GM19035 (cell line): ENCODE results near the gene PDCD10.

Experiments used
- ATAC-seq: cut with Tn5 transposase; IDR thresholded peaks from one replicate; pipeline ENCODE4 v1.9.1; 2021; ENCODE audit not compliant: unreplicated experiment

PDCD10 gene

DNA sequence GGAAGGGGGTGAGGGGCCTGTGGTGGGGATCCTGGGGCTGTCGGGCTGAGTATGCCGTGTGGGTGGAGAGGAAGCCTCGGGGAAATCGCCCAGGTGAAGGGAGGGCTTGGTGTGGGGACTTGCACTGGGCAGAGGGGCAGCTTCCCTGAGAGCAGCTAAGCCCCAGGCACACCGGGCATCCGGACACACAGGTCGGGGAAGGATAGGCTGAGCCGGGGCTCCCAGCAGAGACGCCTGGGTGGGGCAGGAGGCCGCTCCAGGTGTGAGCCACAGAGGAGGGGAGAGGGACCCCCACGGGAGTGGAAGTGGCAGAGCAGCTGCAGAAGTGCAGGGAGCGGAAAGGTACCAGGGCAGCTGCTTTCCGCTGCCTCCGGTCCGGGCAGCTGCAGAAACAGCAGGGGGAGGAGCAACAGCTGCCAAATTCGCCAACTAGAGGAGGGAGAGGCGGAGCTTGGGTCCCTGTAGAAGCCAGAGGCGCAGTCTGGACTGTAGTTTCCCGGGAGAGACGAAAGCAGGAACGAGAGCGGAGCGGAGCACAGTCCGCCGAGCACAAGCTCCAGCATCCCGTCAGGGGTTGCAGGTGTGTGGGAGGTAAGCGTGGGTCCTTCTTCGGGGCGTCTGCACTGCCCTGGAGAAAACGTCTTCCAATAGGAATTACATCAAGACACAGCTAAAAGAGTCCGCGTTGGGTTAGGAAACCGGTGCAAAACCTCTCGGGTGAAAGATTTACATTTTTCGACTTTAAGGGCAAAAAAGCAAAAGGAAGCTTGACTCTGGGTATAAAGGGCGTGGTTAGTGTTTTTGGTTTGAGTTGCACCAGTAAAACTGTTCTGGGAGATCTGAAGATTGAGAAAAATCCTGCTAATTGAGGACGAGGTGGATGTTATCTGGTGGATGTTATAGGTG is 794 bp upstream of the PDCD10 start, which contains the start of gene SERPINI1:
Gene SERPINI1, plus strand, starts transcription at position 489 of the 906 bp plus-strand sequence. CDS start 53,408 bp downstream, outside the sequence.
- ATAC-seq: peak; percentile 65

DNA sequence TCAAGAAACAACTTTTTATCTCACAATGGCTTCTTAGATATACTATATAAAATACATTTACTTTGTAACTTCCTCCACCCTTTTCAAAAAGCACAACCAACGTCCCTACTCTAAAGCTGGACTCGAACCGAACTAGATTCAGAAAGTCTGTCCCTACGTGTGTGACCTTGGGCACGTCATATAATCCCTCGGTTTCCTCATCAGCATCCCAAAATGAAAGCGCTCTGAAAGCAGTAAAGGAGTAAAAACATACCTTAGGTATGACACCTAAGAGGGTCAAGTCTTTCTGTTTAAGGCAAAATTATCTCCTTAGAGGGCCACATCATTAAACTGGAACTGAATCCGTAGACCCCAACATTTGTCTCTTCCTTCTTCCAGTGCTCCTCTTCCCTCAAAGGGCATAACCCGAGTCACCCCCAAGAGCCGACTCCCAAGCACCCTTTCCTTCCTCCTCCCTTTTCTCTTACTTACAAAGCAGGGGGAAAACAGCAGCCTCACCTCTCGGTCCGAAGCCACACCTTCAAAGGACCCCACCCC is 663 bp downstream of the PDCD10 start:
- ATAC-seq: no peak

DNA sequence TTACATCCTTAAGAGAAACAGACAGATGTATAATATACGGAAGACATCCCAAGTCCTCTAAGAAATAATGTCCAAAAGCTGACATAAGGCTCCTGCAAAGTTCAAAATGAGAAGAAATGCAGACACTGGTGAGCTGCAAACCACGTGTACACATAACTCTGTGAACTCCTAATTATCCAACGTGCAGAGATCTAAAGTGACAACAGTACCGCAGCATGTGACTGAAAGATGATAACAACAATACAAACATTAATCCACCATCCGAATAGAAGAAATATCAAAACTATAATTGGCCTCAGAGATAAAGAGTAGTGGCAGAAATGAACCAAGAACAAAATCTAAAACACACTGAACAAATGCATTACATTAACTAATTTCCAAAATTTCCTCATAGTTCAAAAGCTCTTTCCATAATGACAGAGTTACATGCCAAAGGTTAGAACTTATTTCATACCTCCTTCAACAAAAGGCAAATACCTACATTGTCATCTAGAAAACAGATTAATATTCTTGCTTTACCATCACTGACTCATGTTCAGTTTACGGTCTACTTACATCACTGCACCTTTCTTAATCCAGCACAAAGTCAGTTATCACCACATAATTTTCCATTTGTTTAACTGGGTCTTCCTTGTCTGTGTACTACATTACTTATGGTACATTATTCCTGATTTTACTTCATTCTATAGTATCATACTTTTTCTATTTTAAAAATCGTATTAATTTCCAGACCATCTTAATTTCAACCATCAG is 2.2 kb downstream of the PDCD10 start:
- no peak for ATAC-seq

DNA sequence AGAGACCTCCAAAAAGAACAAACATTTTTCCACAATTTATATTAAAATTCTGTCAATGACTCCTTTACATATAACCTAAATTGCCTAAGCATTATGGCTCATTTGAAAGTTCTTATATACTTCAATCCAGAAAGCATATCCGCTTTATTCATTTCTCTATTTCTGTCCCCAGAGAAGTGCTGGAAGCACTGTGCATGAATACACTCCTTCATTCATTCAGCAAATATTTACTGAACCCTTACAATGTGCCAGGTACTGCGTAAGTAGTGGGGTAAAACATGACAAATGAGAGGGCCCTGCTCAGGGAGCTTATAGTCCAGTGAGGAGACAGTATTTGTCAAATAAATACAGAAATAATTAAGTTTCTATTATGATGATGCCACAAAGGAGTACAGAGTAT is 3.3 kb downstream of the PDCD10 start:
- ATAC-seq: no peak

GRCh38 chr3:167729591-167729990 is 5.1 kb downstream of the PDCD10 start:
- no peak for ATAC-seq

DNA sequence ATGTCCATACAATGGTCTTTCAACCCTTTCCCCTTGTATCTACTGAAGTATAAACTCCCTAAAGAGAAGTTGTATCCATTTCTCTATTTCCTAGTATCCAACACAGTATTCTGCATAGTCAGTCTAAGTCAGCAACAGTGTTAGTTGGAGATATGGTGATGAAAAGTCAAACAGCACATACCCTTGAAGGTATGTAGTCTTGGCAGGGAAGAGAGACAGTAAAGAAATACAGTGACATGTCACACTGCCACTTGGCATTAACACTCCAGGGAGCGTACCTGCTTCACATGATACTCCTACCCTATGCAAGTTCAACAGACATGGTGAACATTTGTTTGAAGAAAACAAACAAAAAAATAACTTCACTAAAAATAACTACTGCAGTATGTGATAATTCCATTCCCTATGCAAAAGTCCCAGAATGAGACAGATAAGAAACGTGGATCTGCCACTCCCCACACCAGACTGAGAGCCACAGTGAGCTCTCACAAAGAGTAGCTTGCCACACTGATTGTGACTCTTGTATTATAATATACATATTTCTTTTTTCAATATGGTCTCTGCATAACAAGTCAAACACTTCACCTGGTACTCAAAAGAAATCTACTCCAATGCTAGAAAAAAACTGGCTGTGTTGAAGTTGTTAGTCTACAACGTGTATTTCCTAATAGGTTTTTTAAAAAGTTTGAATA is 5.9 kb downstream of the PDCD10 start:
- no peak for ATAC-seq

- no peak for ATAC-seq
Observed at GRCh38 chr3:167728176-167728575, 6.5 kb downstream of the PDCD10 start.

GRCh38 chr3:167723872-167724271 is 10.8 kb downstream of the PDCD10 start:
- no peak for ATAC-seq

DNA sequence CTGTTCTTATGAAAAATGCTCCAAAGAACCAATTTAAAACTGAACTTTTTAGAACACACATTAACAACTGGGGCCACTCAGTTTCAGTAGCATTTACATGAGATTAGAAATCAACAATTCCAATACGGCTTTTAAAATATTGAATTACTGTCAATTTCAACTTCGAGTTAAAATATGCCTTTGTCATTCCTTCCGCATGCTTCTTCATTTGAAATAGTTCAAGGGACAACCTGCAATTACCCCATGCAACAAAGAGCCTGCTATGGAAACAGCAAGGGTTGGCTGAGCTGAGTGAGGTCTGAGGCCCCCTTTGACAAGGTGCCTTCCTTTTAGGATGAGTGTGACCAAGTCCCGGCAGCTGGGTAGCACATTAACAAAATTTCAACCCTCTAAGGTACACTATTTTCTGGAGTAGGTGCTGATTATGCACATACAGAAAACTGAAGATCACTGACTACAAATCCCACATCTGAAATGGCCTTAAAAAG is 11.6 kb downstream of the PDCD10 start:
- ATAC-seq: no peak

DNA sequence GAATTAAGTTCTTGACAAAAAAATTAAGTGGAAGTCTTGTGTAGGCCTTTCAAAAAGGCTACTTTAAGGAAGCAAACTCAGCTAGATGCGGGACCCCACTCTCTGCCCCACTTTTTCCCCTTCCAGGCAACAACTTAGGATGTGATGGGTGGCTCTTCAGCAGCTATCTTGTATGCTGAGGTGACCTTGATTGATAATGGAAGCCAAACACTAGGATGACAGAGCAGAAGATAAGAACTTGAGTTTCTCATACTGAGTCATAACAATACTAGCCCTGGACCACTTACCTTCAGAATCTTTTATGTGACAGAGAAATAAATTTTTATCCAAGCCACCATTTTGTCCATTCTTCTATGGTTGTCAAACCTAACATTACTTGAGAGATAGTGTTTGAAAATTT is 16.1 kb downstream of the PDCD10 start:
- no peak for ATAC-seq

DNA sequence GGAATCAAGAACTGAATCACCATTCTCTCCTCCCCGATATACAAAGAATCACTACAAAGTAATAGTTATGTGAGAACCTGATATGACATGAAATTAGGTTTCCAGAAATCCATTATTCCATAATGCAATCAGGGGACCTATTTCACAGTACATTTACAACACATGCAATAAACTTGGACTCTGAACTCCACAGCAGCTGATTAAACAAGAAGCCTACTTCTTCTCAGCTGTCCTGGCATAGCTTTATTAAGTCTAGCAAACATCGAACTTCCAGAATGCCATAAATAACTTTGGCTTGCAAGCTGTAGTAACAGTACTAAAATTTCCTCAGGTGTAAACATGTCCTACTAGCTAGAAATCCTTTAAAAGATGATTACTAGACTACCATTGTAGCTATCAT is 17.8 kb downstream of the PDCD10 start:
- ATAC-seq: no peak

DNA sequence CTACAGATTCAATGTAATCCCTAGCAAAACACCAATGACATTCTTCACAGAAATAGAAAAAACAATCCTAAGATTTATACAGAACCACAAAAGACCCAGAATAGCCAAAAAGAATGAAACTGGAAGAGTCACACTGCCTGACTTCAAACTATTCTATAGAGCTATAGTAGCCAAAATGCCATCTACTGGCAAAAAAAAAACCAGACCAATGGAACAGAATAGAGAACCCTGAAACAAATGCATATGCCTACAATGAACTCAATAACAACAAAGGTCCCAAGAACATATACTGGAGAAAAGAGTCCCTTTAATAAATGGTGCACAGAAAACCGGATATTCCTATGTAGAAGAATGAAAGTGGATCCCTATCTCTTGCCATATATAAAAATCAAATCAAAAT is 19.8 kb downstream of the PDCD10 start:
- no peak for ATAC-seq

DNA sequence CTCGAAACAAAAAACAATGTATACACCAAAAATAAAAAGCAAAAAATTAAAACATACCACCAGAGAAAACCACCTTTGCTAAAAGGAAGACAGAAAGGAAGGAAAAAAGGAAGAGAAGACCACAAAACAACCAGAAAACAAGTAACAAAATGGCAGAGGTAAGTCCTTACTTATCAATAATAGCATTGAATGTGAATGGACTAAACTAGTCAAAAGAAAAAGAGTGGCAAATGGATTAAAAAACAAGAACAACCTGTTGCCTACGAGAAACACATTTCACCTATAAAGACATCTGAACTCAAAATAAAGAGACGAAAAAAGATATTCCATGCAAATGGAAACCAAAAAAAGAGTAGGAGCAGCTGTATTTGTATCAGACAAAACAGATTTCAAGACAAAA is 22.2 kb downstream of the PDCD10 start:
- no peak for ATAC-seq

DNA sequence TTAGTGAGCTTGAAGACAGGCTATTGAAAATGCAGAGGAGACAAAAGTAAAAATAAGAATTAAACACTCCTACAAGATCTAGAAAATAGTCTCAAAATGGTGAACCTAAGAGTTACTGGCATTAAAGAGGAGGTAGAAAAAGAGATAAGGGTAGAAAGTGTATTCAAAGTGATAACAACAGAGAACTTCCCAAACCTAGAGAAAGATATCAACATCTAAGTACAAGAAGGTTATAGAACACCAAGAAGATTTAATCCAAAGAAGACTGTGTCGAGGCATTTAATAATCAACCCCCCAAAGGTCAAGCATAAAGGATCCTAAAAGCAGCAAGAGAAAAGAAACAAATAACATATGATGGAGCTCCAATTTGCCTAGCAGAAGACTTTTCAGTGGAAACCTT is 23.3 kb downstream of the PDCD10 start:
- no peak for ATAC-seq

DNA sequence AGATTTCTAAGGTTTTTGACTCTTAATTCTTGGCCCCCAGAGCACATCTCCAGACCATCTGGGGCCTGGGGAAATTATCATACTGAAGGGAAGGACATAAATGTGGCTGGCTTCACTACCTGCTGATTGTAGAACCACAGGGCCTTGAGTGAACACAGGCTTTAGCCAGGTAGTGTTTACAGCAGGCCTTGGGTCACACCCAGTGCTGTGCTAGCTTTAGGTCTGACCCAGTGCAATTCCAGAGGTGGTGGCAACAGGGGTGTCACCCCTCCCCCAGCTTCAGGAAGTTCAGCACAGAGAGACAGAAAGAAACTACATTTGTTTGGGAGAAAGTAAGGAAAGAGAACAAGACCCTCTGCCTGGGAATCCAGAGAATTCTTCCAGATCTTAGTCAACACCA is 24.1 kb downstream of the PDCD10 start:
- no peak for ATAC-seq

- ATAC-seq: no peak
Observed at GRCh38 chr3:167709690-167710089, 25.0 kb downstream of the PDCD10 start.

DNA sequence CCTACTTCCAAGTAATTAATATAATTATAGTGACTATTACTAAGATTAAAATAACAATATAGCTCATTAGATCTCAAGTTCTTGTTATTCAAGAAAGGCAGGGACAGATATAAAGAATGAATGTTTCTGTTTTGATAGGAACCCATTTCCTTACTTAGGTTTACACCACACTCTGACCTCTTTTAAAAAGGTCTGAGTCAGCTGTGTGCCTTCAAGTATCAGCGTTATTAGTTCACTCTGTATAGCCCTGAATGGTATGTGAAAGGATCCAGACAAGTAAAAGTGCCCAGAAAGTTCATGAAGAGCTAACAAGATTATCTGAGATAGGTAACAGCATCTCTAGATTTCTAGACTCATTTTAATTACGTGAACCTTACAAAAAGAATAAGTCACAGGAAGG is 28.9 kb downstream of the PDCD10 start:
- no peak for ATAC-seq

DNA sequence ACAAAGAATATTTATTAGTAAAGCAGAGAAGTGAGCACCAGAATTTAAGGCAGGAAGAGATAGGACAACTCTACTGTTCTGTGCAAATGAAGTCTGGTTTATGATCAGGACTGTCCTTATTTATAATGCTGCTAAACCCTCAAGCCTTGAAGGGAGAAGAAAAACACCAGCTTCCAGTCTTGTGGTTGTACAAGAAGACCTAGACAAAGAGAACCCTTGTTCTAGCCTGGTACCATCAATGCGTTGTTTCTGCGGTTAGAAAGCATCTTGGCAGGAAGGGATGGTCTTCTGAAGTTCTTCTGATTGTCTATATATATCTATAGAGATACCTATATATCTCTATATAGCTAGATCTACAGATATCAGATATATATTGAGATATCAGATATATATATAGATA is 33.8 kb downstream of the PDCD10 start:
- ATAC-seq: no peak

- no peak for ATAC-seq
Observed at GRCh38 chr3:167700046-167700445, 34.6 kb downstream of the PDCD10 start.

DNA sequence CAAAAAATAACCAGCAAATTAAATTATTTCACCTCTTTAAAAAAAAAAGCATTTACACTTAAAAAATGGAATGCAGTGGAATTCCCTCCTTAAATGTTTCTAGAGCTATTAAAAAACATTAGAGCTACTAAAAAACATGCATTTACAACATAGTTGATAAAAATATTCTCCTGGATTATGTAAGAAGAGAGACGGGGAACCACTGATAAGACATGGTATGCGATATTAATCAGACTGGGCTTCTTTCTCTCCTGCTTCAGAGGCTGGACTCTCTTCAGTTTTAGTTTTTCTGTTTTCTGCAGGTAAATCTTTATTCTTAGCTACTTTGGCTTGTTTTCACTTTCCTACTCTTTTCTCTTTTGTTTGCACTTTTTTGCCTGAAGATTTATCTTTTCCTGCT is 40.6 kb downstream of the PDCD10 start:
- ATAC-seq: no peak

DNA sequence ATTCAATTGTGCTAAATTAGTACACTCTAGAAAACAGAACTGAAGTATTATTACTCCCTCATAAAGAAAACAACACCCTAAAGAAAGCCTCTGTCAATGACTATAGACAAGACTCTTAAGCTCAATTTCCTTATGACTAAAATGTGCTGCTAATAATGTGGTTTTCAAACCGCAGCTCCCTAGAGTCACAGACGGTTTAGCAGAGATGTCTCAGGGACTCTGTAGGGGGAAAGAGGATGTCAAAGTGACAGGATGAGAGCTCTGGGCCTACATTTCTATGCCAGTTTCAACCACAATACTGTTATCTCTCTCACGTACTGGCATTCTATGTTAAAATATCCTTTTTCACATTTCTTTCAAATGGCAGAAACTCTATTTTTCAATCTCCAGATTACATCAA is 43.3 kb downstream of the PDCD10 start:
- ATAC-seq: peak; percentile 100
